LNCAP (cell line): ENCODE results near the gene RCAN1.

ENCODE experiments used
- TF ChIP-seq, protein P1 (sequence below): fragments of 450-650 bp; IDR thresholded peaks from 2 replicates; pipeline ENCODE4 v1.5.1; 2017; ENCODE audit warnings: mild to moderate bottlenecking

The RCAN1 gene

DNA sequence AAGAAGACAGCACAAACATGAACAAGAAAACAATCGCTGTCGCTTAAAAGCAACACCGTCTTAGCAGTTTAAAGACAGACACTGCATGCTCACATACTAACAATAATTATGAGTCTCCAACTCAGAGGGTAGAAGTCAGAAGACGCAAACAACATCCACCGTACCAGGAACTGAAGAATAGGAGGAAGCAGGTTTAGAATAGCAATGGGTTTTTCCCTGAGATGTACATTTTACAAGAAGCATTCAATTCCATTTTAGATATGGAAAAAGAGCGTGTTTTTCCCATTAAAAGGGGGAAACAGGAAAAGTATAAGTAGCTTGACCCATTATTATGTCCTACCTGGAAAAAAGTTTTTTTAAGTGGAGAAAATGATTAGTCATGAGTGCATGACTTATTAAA lies 68.4 kb downstream of the RCAN1 start:
- TF ChIP-seq, protein P1, sequence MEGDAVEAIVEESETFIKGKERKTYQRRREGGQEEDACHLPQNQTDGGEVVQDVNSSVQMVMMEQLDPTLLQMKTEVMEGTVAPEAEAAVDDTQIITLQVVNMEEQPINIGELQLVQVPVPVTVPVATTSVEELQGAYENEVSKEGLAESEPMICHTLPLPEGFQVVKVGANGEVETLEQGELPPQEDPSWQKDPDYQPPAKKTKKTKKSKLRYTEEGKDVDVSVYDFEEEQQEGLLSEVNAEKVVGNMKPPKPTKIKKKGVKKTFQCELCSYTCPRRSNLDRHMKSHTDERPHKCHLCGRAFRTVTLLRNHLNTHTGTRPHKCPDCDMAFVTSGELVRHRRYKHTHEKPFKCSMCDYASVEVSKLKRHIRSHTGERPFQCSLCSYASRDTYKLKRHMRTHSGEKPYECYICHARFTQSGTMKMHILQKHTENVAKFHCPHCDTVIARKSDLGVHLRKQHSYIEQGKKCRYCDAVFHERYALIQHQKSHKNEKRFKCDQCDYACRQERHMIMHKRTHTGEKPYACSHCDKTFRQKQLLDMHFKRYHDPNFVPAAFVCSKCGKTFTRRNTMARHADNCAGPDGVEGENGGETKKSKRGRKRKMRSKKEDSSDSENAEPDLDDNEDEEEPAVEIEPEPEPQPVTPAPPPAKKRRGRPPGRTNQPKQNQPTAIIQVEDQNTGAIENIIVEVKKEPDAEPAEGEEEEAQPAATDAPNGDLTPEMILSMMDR = no peak

DNA sequence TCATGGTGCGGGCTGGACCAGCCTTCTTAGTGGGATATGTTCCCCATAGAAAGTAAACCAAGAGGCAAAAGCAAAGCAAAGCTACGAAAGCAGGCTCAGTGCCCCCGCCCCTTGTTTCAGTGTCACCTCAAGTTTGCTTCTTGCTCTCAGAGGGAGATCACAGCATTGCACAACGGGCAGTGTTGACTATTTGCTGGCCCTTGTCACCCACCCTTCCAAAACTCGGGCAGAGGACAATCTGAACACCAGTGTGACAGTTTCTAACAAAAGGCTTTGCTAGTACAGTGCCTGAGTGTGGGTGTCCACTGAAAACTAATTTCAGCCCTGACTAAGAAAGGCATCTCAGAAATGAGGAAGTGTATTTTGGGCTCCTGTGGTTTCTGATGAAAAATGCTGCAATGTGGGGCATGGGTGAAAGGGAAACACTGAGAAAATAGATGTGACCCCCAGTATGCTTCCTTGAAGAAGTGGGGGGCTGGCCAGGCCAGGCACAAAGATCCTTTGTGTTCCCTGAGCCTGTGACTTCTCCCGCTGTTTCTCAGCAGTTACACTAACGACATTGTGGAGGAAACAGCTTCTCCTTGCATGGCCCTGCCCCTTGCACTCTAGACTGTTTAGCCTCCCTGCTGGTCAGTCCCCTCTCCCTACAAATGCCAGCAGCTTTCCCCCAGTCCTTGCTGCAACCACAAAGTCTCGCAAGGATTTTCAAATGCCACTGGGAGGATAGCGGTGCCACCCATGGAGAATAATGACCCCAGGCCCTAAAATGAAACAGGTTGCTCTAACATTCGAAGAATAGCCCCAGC lies 69.6 kb downstream of the RCAN1 start:
- TF ChIP-seq, protein P1 = no peak

DNA sequence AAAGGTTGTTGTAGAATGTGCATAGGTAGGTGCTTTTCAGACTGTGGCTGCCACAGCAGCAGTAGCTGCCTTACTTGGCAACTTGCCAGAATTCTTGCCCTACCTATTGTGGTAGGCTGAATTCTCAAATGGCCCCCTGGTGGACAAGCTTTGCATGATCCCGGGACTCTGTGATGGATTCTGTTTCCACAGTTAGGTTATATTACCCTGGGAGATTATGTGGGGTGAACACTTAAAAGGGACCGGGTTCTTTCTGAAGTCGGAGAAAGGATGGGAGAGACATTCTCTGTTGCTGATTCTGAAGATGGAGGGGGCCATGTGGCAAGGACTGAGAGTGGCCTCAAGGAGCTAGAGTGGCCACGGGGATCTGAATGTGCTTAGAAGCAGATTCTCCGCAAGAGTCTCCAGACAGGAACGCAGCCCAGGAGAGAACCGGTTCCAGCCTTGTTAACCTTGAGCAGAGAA lies 70.8 kb downstream of the RCAN1 start:
- TF ChIP-seq, protein P1 = peak; percentile 45

DNA sequence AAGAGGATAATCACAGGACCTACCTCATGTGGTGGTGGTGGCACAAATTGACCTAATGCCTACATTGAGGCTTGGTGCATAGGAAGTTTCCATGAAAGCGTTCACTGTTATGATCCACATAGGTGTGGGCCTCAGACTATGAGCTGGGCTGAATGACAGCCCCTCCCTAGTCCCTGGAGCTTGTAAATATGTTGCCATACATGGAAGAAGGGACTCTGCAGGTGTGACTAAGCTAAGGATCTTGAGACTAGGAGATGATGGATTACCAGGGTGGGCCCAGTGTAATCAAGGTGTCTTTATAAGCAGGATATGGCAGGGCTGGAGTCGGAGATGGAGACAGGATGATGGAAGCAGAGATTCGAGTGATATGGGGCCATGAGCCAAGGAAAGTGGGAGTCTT lies 71.9 kb downstream of the RCAN1 start:
- TF ChIP-seq, protein P1 = no peak

DNA sequence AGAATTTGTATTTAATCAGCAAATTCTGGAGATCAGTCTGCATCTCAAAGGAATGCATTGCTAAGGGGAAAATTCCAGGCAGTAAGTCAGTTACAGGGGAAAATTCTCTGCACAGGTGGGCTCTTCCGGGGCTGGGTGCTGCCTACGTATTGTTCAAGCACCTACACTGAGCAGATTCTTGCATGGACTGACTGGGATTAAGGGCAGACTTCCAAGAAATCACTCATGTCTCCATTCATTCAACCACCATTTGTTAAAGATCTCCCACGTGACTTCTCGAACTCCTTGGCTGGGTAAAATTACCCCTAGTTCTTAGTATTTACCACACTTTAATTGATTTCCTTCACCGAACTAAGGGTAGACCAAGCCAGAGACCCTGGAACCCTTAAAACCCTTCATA lies 74.7 kb downstream of the RCAN1 start:
- TF ChIP-seq, protein P1 = no peak

DNA sequence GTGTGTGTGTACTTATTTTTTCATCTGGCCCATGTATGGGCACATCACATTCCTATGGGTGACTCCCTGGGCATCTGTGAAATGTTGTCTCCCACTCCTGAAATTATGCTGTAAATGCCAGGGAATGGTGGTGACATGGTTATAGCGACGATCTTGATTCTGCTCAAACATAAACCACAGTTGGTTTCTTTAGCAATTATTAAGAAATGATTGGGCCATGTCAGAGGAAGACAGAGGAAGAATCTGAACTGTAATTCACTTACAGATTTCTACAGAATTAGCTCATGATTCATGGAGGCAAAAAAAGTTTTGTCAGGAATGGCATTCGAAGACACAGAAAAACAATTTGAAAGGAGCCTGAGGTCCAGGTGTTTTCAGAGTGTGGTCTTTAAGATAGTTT lies 77.1 kb downstream of the RCAN1 start:
- TF ChIP-seq, protein P1 = no peak

DNA sequence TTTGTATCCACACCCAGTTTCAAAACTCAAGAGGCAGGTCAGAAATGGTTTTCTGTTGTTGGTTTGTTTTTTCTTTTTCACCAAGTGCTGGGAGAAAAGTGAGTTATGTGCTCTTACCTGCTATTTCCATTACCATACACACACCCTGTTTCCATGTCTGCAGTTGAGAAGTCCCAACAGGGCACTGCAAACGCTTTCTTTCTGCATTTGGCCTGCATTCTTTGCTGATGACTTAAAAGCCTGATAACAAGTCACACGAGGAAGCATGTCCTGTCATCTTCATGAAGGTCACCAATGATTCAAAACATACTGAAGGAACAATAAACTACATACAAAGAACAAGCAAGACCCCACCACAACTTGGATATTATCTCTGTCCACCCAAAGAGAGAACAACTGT lies 78.1 kb downstream of the RCAN1 start:
- TF ChIP-seq, protein P1 = no peak
